ENCODE results near the gene ZNF777. TPM values are rescaled to one million over a fixed set of nuclear protein-coding genes. Genes with fewer than 3 reads are reported as not detected.

Gene ZNF777
- total and polyA plus RNA-seq, 8 donors: 9.3 to 14.0 (median 11.9) TPM

DNA sequence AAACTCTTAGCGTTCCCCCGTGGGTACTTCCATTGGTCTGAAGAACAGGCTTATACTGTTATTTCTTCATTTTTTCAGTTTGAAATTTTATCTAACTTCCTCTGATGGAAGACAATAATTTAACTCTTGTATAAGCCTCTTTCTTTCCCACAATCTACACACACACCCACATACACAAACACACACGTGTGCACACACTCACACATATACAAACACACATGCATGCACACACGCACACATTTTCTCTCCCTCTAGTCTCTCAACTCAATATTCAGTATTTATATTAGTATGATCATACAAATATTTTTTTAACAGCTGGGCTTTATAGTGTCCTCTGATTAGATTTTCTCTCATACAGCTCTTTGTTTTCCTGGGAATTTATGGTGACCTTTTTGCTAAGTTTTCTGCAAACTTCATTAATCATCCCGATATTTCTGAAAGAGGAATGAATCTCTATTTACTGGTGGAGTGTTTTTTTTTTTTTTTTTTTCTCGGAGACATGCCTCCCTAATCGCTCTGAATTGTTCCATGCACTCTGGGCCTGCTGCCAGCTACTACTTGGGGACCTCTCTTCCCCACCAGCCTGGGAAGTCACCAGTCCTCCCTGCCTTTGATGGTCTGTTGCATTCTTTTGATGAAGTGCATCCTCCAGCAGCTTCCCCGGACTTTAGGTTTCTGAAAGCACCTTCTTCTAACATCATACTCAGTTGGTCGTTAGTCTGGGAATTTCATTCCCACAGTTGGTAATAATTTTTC is 75.5 kb downstream of the ZNF777 start:
- intact Hi-C loops (cut with DNase I): no loop called here
- no peak for DNase-seq

More for the DNA sequence above, 75.5 kb downstream of the ZNF777 start:
- Histone ChIP-seq H3K4me3 (no peak overlapping the region), H3K27ac (no peak overlapping the region), H3K36me3 (no peaks in the 10 kb centered on the region), H3K4me1 (no peaks in the 10 kb centered on the region), H3K27me3 (no peaks in the 10 kb centered on the region), H3K9me3 (peaks cover 0 to 11% of the 10 kb centered on the region in 2 donors)
- no peak for ATAC-seq
- no peak for TF ChIP-seq CTCF (IDR thresholded peaks at IDR 0.05)

Other genes starting within 250 kb of the ZNF777 start
- gene ZNF212, start 221.4 kb downstream of the ZNF777 start, total RNA-seq: 1 to 10 TPM; 7.4 to 9.0 TPM
- gene ZNF212, start 221.4 kb downstream of the ZNF777 start, polyA plus RNA-seq (ENCODE audit: insufficient read length in 6 of 6): 10 to 100 TPM; 14.6 to 18.1 (median 16.7) TPM
- gene ZNF783, start 198.9 kb downstream of the ZNF777 start, total RNA-seq: 10 to 100 TPM; 11.5 to 12.0 TPM
- gene ZNF783, start 198.9 kb downstream of the ZNF777 start, polyA plus RNA-seq (ENCODE audit: insufficient read length in 6 of 6): 10 to 100 TPM; 12.5 to 21.9 (median 18.1) TPM
- 10 to 100 TPM; 19.9 to 22.9 TPM for gene ZNF746, start 36.7 kb upstream of the ZNF777 start, total RNA-seq
- gene ZNF746, start 36.7 kb upstream of the ZNF777 start, polyA plus RNA-seq (ENCODE audit: insufficient read length in 6 of 6): 10 to 100 TPM; 13.4 to 18.2 (median 15.2) TPM

Data from left lung (tissue), 10 donors.